Astrocyte of the spinal cord (primary cell): Measurements from ENCODE around the gene FRG1.
"Not testable (repeated sequence)": the region's sequence is repeated elsewhere in the genome, so short reads cannot be mapped to it uniquely, and the experiment has no call there.

Experiments
- DNase-seq: peaks from one replicate; pipeline ENCODE4 v3.0.0; 2011; ENCODE audit warnings: low read depth, low spot score
- H3K4me3 ChIP-seq: 2 replicates; pipeline ENCODE4 v1.5.1; 2011; ENCODE audit warnings: low read depth, mild to moderate bottlenecking, low read length, moderate library complexity
- CTCF ChIP-seq: IDR thresholded peaks from 2 replicates; pipeline ENCODE4 v1.5.1; 2012; ENCODE audit warnings: low read depth, mild to moderate bottlenecking, low read length, inconsistent platforms
- in situ Hi-C: cut with HindIII; loops from 2 replicates; pipeline ENCODE4 v1.10.0; 2017; ENCODE audit warnings: low sequenced_read_pairs

The FRG1 gene

GRCh38 chr4:189940178-189941004, at the start of gene FRG1:
TSS of gene FRG1 (plus strand) at chr4:189940872. CDS start at chr4:189941010, 138 bp downstream.
- peak; percentile 91 for TF ChIP-seq CTCF
- peak; percentile 96 for DNase-seq
- in situ Hi-C loops = no loop called here
- H3K4me3 ChIP-seq = peak within 1 kb of the TSS; percentile 64

- no peak for DNase-seq
- TF ChIP-seq CTCF = no peak
- in situ Hi-C loops = no loop called here
- H3K4me3 ChIP-seq = no peak overlapping the region
Measured at GRCh38 chr4:189897667-189898066, 43.0 kb upstream of the FRG1 start.

GRCh38 chr4:189899481-189900015, 41.1 kb upstream of the FRG1 start:
- in situ Hi-C loops, DNase-seq, H3K4me3 ChIP-seq: not testable (repeated sequence)

GRCh38 chr4:189904420-189905027, 36.1 kb upstream of the FRG1 start:
- DNase-seq = peak; percentile 66
- in situ Hi-C loops = not testable (repeated sequence)
- TF ChIP-seq CTCF = peak; percentile 65

GRCh38 chr4:189912170-189912569, 28.5 kb upstream of the FRG1 start:
- peak; percentile 36 for TF ChIP-seq CTCF
- in situ Hi-C loops = no loop called here
- H3K4me3 ChIP-seq = no peak overlapping the region
- DNase-seq = no peak

More at GRCh38 chr4:189904420-189905027, 36.1 kb upstream of the FRG1 start:
- not testable (repeated sequence) for H3K4me3 ChIP-seq

- no peak for TF ChIP-seq CTCF
- no peak overlapping the region for H3K4me3 ChIP-seq
- in situ Hi-C loops = no loop called here
- DNase-seq = no peak
Measured at GRCh38 chr4:189917161-189917891, 23.3 kb upstream of the FRG1 start.
